Muscle of arm (tissue), 14 donors: ENCODE data around the gene EARS2. TPM values are rescaled to one million over a fixed set of nuclear protein-coding genes. Genes with fewer than 3 reads are reported as not detected.
A peak's percentile ranks its signal among the peaks of the same experiment; 100 is the strongest.
"Not testable (repeated sequence)": the region's sequence is repeated elsewhere in the genome, so short reads cannot be mapped to it uniquely, and the experiment has no call there.

ENCODE experiments used
- DNase-seq: peaks from one replicate; pipeline ENCODE4 v3.0.0-alpha.2; 2013
- long read RNA-seq, 11 donors: transcript quantifications; one replicate each; lab custom pipeline, GENCODE V29; 2026
- polyA plus RNA-seq, 12 donors: library from polyadenylated mRNA; unstranded; fragments of 120-200 nt; gene quantifications; one replicate each; pipeline ENCODE4 v1.2.1, GENCODE V29; 2013; ENCODE audit not compliant: insufficient read length in 12 of 12

Gene EARS2
- 10 to 100 TPM in 11 of 12 donors, not detected in 1; 14.9 to 25.3 (median 18.6) TPM for polyA plus RNA-seq
- long read RNA-seq, donor 1, partial matches to known transcripts, result 0 of 2 reads
- long read RNA-seq, donor 1, other reads (novel, unspliced or antisense), result 0 of 2 reads
- long read RNA-seq, donor 2, transcript EARS2-201 (9 exons, 3,961 nt), result major isoform, 6 of 10 reads
- long read RNA-seq, donor 2, partial matches to known transcripts, result 0 of 10 reads
- long read RNA-seq, donor 2, other reads (novel, unspliced or antisense), result 0 of 10 reads
- long read RNA-seq, donor 3, partial matches to known transcripts, result 0 of 9 reads
- long read RNA-seq, donor 3, other reads (novel, unspliced or antisense), result 5 of 9 reads
- long read RNA-seq, donor 4, partial matches to known transcripts, result 0 of 3 reads
- long read RNA-seq, donor 4, other reads (novel, unspliced or antisense), result 0 of 3 reads
- long read RNA-seq, donor 5, partial matches to known transcripts, result 52 of 80 reads
- long read RNA-seq, donor 5, other reads (novel, unspliced or antisense), result 23 of 80 reads
- long read RNA-seq, donor 6, partial matches to known transcripts, result 0 of 1 reads
- long read RNA-seq, donor 6, other reads (novel, unspliced or antisense), result 0 of 1 reads
- long read RNA-seq, donor 7, partial matches to known transcripts, result 5 of 7 reads
- long read RNA-seq, donor 7, other reads (novel, unspliced or antisense), result 0 of 7 reads
- long read RNA-seq, donor 8, partial matches to known transcripts, result 37 of 42 reads
- long read RNA-seq, donor 8, other reads (novel, unspliced or antisense), result 0 of 42 reads
- long read RNA-seq, donor 9, partial matches to known transcripts, result 0 of 6 reads
- long read RNA-seq, donor 9, other reads (novel, unspliced or antisense), result 0 of 6 reads
- long read RNA-seq, donor 10, partial matches to known transcripts, result 0 of 4 reads
- long read RNA-seq, donor 10, other reads (novel, unspliced or antisense), result 0 of 4 reads
- long read RNA-seq, donor 11, partial matches to known transcripts, result 0 of 3 reads
- long read RNA-seq, donor 11, other reads (novel, unspliced or antisense), result 0 of 3 reads

DNA sequence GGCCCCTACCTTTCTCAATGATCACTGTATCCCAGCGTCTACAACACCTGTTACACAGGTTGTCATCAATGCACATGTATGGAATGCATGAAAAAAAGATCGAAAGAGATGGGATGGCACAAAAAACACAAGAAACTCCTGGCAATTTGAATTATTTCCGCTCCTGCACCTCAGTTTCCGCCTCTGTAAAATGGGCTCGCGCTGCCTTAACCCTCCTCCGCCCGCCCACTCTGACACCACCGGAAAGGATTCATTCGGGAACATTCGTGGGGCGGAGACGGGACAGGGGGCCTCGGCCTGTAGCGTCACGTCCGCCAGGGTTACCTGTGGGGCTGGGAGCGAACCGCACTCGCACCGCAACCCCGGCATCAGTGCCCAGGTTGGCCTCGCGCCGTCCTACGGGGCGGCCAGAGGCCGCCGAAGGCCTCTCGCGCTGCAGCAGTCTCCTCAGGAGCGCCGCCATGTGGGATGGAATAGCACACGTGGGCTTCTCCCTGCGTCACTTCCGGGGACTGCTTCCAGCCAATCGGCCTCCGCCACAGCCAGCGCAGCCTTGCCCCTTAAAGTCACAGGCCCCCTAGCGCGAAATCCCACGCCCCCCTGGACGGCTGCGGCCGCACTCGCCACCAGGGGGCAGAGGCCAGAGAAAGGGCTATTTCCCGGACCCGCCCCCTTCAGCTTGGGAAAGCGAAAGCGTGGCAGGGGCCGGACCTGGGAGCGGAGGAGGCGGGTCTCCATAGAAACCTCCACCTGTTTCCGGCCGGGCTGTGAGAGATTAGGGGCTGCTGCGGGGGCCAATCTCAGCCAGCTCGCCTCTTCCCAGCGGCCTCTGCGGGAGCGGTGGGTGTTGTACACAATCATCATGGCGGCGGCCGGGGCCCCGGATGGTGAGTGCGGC lies at the start of gene EARS2, which contains the start of gene UBFD1:
EARS2 (minus strand) TSS at position 470 of the 898 bp plus-strand sequence; CDS start at position 463, 7 bp downstream.
UBFD1 (plus strand) TSS at position 847 of the 898 bp plus-strand sequence; CDS start at position 863, 16 bp downstream.
- peak; percentile 98 for DNase-seq

GRCh38 chr16:23597003-23597756 lies 40.0 kb upstream of the EARS2 start:
- peak; percentile 2 for DNase-seq

DNA sequence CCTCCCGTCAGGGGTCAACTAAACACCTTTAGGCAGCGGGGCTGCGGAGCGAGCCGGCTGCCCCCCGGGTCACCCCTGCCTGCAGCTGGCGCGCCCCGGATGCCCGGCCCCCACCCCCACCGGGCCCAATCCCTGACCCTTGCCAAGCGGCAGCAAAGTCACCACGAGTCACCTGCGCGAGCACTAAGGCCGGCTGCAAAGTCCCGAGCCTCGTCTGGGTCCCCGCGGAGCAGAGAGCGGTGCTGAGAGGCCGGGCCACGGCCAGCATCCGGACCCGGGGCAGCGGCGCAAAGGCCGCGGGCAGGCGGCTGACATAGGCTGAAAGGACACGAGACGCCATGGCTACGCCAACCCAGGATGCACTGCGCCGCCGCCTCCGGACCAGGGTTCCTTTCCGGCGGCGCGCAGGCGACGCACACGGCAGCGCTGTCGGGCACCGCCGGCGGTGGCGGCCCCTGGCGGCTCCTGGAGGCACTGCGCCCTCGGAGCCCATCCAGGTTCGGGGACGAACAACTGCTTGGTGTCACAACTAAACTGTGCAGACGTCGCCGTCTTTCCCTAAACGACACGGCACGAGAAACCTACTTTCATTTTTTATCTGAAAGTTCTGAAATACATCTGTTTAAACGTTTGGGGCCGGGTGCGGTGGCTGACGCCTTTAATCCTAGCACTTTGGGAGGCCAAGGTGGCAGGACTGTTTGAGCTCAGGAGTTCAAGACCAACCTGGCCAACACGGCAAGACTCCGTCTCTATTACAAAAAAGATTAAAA lies 39.0 kb upstream of the EARS2 start, which contains the start of gene NDUFAB1:
NDUFAB1 (minus strand) TSS at position 366 of the 770 bp plus-strand sequence; CDS start at position 340, 26 bp downstream.
- peak; percentile 87 for DNase-seq

DNA sequence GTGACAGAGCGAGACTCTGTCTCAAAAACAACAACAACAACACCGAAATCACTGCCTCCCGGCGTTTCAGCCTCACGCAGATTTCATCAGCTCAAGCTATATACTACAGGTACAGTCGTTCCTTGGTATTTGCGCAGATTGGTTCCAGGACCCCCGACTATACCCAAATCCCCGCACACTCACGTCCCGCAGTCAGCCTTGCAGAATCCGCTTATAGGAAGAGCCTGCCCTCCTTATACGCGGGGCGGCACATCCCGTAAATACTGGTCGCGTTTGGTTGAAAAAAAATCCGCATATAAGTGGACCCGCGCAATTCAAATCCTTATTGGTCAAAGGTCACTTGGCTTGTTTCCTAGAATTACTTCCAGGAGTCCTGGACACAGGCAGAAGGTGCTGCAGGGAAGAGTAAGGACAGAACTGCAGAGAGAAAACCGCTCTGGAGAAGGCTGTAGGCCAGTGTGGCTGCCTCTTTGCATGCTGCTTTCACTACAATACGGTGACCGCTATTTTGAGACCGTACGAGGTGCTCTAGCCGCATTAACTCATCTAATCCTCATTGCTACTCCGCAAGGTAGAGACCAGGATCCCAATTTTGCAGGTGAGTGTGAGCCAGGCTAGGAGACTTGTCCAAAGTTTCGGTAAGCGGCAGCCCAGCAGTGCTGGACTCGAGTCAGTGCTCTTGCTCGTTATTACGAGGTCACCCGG lies 38.2 kb upstream of the EARS2 start:
- no peak for DNase-seq

- no peak for DNase-seq
Measured at GRCh38 chr16:23594186-23594585, 37.0 kb upstream of the EARS2 start.

DNA sequence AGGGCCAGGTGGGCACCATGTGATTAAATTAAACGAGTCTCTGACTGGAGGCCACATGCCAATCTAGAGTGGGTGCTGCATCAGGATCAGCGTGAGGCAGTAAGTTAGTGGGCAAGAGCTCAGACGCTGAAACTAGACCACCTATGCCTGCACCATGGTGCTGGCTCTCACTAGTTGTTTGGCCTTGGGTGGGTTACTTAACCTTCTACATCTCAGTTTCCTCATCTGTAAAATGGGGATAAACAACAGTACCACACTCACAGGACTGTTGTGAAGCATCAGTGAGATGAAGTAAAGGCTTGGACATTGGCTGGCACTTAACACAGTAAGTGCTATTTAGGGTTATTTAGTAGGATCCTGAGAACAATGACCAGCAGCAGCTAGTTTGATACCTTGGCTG lies 33.0 kb upstream of the EARS2 start:
- no peak for DNase-seq

DNA sequence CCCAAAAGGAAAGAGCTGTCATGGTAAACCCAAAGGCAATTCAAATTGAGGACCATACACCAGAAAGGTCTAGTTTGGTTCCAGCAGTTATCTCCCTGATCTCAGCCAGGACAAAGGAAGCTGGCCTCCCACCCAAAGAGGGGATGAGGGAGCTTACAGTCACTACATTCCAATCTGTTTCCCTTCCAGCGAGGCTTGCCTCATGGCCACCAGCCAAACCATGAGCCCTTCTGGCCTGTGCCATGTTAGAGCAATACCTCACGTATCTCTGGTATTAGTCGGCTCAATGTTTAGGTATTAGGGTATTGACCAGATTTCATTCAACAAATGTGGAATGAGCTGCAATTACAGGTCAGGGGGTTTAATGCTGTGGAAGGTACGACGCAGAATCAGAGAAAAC lies 30.6 kb upstream of the EARS2 start:
- DNase-seq, result no peak

GRCh38 chr16:23584186-23585076 lies 27.3 kb upstream of the EARS2 start:
- DNase-seq, result no peak

DNA sequence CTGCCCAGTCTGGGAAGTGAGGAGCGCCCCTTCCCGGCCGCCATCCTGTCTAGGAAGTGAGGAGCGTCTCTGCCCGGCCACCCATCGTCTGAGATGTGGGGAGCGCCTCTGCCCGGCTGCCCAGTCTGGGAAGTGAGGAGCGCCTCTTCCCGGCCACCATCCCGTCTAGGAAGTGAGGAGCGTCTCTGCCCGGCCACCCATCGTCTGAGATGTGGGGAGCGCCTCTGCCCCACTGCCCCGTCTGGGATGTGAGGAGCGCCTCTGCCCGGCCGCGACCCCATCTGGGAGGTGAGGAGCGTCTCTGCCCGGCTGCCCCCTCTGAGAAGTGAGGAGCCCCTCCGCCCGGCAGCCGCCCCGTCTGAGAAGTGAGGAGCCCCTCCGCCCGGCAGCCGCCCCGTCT lies 26.1 kb upstream of the EARS2 start:
- DNase-seq, result not testable (repeated sequence)

DNA sequence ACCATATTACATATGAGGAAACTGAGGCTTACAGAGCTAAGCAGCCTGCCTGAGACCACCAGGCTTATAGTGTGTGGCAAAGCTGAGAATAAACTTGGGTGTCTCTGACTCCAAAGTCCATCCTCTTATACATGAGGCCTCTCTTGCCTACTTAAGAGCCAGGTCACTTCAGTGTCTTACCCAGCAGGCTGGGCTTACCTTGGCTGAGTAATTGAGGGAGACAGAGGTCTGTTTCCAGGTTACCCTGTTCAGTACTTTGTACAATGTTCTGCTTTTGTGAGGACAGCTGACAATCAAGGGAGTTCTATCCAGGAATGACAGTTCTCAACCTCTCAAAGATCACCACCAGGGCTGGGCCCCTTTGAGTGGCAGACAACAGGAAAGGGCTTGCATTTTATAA lies 24.6 kb upstream of the EARS2 start:
- DNase-seq, result no peak

- DNase-seq, result no peak
Measured at GRCh38 chr16:23580391-23580790, 23.2 kb upstream of the EARS2 start.

GRCh38 chr16:23579371-23579770 lies 22.2 kb upstream of the EARS2 start:
- DNase-seq, result no peak

DNA sequence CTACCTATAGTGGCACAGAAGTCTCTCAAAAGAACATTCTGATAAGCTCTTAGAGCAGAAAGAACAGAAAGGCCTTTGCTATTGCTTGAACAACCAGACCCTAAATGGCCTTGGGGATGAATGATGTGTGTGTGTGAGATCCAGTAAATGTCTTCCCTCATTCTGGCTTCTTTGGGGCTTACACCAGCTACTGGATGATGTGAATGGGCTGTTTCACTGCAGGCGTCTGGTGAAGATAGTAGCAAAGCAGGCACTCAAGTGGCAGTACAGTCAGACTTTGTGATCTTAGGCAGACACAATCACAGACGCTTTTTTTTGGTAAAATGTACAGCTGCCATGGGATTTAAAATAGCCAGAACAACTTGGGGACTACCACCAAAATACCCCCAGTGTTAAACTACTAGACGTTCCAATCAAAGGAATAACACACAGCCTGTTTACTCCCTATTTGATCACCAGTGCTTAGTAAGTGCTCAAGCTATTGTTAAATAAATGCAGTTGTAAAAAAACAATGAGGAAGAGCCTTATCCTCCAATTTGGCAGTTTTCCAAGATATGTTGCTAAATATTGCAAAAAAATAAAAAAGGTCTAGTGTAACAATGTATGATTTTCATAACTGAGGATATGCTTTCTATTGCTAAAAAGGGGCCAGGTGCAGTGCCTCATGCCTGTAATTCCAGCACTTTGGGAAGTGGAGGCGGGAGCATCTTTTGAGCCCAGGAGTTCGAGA lies 21.1 kb upstream of the EARS2 start:
- DNase-seq, result no peak

GRCh38 chr16:23577493-23577892 lies 20.3 kb upstream of the EARS2 start:
- no peak for DNase-seq

DNA sequence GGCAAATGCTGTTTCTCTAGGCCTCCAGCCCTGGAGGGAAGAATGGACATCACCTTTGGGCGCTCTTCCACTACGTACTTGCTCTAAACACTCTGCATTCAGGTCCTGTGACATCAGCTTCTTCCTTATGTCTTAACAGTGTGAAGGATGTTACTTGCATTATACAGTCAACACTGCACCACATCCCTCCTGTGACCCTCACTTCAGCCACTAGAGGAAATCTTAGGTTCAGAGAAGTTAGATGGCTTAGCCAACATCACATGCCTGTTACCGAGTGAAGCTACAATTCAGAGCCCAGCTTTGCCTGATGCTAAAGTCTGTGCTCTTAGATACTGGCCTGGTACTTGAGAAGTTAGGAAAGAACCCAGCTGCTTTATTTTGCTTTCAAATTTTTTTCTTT lies 18.7 kb upstream of the EARS2 start:
- DNase-seq, result no peak

DNA sequence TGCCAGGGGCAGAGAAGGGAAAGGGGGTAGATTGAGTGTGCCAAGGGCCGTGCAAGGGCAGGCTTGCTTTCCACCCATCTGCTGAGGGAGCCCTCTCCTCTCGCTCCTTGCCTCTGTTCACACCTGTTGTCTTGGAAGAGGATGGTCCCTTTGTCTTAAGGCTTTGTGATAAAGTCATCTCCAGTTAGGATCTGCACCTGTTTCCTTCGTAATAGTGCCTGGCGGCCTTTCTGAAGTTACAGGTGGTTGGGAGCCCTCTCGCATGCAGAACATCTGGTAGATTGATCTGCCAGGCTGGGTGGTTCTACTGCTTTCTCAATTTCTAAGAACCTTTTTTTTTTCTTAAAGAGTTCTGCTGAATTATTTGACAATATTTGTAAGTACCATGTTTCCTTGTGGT lies 16.7 kb upstream of the EARS2 start:
- no peak for DNase-seq

DNA sequence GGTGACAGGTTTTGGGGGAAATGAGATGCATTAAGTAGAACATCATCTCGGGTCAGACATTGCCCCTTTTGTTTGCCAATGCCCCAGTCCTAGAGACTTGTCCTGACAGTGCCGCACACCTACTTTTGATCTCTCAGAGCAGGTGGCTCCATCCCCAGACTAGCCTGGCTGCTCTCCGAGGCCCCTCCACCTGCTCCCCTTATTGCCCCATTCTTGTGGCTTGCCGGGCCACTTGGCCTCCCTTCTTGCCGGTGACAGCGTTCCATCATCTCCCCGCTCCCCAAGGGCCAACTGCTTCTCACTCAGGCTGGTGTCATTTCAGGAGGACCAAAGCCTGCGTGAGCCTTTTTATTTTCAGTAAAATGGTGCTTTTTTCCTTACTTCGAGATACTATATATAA lies 15.2 kb upstream of the EARS2 start:
- no peak for DNase-seq
